Neural cell (in vitro differentiated cells): ENCODE data around the gene MCAM.

Experiments used
- TAF1 ChIP-seq: IDR thresholded peaks from 2 replicates; pipeline ENCODE4 v1.6.1; 2012; ENCODE audit warnings: low read depth
- TF ChIP-seq, protein P1 (sequence below): fragments of 450-650 bp; IDR thresholded peaks from 2 replicates; pipeline ENCODE4 v1.5.1; 2014; ENCODE audit warnings: antibody characterized with exemption, mild to moderate bottlenecking, moderate library complexity; ENCODE audit not compliant: poor library complexity, severe bottlenecking

DNA sequence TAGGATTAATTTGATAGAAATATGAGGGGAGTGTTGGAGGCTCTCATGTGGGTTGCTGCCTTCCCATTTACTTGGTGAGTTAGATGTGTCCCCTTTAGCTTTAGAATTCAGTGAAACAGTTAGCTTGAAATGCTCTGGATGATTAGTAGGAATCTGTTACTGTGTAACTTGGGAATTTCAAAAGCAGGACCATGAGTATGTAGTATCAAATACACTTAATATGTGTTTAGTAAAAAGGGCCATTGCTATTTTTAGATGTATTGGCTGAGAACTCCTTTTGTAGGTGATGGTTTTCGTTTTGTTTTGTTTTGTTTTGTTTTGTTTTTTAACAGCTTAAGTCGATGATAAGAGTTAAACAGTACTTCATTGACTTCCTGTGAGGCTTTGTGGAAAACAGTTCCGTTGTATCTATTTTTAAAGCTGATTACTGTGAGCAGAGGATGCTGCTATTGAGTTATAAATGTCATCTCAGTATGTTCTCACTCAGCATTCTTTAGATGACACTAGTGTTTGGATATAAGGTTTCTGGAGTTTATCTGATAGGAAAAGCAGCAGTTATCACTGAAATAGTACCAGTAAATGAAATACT is 53.5 kb downstream of the MCAM start:
- TF ChIP-seq TAF1 = no peak
- TF ChIP-seq, protein P1, sequence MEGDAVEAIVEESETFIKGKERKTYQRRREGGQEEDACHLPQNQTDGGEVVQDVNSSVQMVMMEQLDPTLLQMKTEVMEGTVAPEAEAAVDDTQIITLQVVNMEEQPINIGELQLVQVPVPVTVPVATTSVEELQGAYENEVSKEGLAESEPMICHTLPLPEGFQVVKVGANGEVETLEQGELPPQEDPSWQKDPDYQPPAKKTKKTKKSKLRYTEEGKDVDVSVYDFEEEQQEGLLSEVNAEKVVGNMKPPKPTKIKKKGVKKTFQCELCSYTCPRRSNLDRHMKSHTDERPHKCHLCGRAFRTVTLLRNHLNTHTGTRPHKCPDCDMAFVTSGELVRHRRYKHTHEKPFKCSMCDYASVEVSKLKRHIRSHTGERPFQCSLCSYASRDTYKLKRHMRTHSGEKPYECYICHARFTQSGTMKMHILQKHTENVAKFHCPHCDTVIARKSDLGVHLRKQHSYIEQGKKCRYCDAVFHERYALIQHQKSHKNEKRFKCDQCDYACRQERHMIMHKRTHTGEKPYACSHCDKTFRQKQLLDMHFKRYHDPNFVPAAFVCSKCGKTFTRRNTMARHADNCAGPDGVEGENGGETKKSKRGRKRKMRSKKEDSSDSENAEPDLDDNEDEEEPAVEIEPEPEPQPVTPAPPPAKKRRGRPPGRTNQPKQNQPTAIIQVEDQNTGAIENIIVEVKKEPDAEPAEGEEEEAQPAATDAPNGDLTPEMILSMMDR = no peak
